DOHH2 (cell line): ENCODE results near the gene CCNI.

Source experiments
- H3F3A ChIP-seq: fragments of 200-600 bp; sonication (generic), shearing (Covaris generic); 2 replicates; pipeline ENCODE4 v1.6.0; 2016; ENCODE audit warnings: antibody characterized with exemption, mild to moderate bottlenecking; ENCODE audit not compliant: control insufficient read depth, insufficient read depth
- H3K27ac ChIP-seq: fragments of 200-600 bp; sonication (generic); 2 replicates; pipeline ENCODE4 v1.5.1; 2014; ENCODE audit warnings: low read depth, mild to moderate bottlenecking, low read length, moderate library complexity
- H3K27me3 ChIP-seq: fragments of 200-600 bp; sonication (generic); 2 replicates; pipeline ENCODE4 v1.6.1; 2014; ENCODE audit warnings: mild to moderate bottlenecking, low read length, mixed read lengths; ENCODE audit not compliant: control insufficient read depth
- H3K36me3 ChIP-seq: fragments of 200-600 bp; sonication (generic); 2 replicates; pipeline ENCODE4 v1.6.1; 2014; ENCODE audit warnings: mild to moderate bottlenecking, low read length, moderate library complexity, mixed read lengths; ENCODE audit not compliant: control insufficient read depth
- H3K4me1 ChIP-seq: fragments of 200-600 bp; sonication (generic); 2 replicates; pipeline ENCODE4 v1.6.1; 2014; ENCODE audit warnings: mild to moderate bottlenecking, low read length, mixed read lengths; ENCODE audit not compliant: control insufficient read depth
- H3K4me2 ChIP-seq: fragments of 200-600 bp; sonication (generic); 2 replicates; pipeline ENCODE4 v1.6.0; 2014; ENCODE audit warnings: mild to moderate bottlenecking, low read length, moderate library complexity
- H3K4me3 ChIP-seq: fragments of 200-600 bp; sonication (generic); 2 replicates; pipeline ENCODE4 v1.5.1; 2014; ENCODE audit warnings: mild to moderate bottlenecking, low read length, mixed read lengths
- H3K79me2 ChIP-seq: fragments of 200-600 bp; sonication (generic); 2 replicates; pipeline ENCODE4 v1.6.1; 2014; ENCODE audit warnings: mild to moderate bottlenecking, low read length, mixed read lengths; ENCODE audit not compliant: control insufficient read depth
- H3K9me2 ChIP-seq: fragments of 200-600 bp; sonication (generic); replicated peaks from 2 replicates; pipeline ENCODE4 v1.6.1; 2014; ENCODE audit warnings: mild to moderate bottlenecking, low read length, mixed read lengths; ENCODE audit not compliant: control insufficient read depth
- H3K9me3 ChIP-seq: fragments of 200-600 bp; sonication (generic); 2 replicates; pipeline ENCODE4 v1.6.1; 2014; ENCODE audit warnings: antibody characterized with exemption, low read length, mixed read lengths; ENCODE audit not compliant: control insufficient read depth, insufficient read depth
- H4K20me1 ChIP-seq: fragments of 200-600 bp; sonication (generic); 2 replicates; pipeline ENCODE4 v1.6.0; 2014; ENCODE audit warnings: low read depth, mild to moderate bottlenecking, antibody characterized with exemption, low read length, moderate library complexity; ENCODE audit not compliant: control insufficient read depth, insufficient read depth
- CTCF ChIP-seq: fragments of 200-600 bp; sonication (generic); IDR thresholded peaks from one replicate; pipeline ENCODE4 v1.5.1; 2014; ENCODE audit warnings: antibody characterized with exemption, mild to moderate bottlenecking, low read depth, low read length; ENCODE audit not compliant: poor library complexity, severe bottlenecking
- EZH2phosphoT487 ChIP-seq: fragments of 200-600 bp; sonication (generic); IDR thresholded peaks from 2 replicates; pipeline ENCODE4 v1.6.1; 2017; ENCODE audit warnings: borderline replicate concordance, mild to moderate bottlenecking, antibody characterized with exemption, low read length, moderate library complexity, mixed read lengths

Gene CCNI

GRCh38 chr4:77025643-77026321, 50.0 kb downstream of the CCNI start:
- Histone ChIP-seq H3K79me2 (no peaks in the 10 kb centered on the region), H4K20me1 (no peaks in the 10 kb centered on the region), H3K4me1 (no peaks in the 10 kb centered on the region), H3K4me3 (no peak overlapping the region), H3K9me3 (no peaks in the 10 kb centered on the region), H3K36me3 (peaks cover 61% of the 10 kb centered on the region), H3K27ac (no peak overlapping the region), H3K4me2 (no peak overlapping the region), H3K27me3 (no peaks in the 10 kb centered on the region), H3F3A (no peaks in the 10 kb centered on the region), H3K9me2 (no peaks in the 10 kb centered on the region)
- no peak for TF ChIP-seq EZH2phosphoT487
- TF ChIP-seq CTCF: no peak

GRCh38 chr4:77023920-77024319, 51.9 kb downstream of the CCNI start:
- Histone ChIP-seq H3K4me2 (no peak overlapping the region), H3K79me2 (no peaks in the 10 kb centered on the region), H3K36me3 (peaks cover 61% of the 10 kb centered on the region), H3K4me1 (no peaks in the 10 kb centered on the region), H4K20me1 (no peaks in the 10 kb centered on the region), H3K4me3 (no peak overlapping the region), H3K27ac (no peak overlapping the region), H3K9me2 (no peaks in the 10 kb centered on the region), H3K9me3 (no peaks in the 10 kb centered on the region), H3K27me3 (no peaks in the 10 kb centered on the region), H3F3A (no peaks in the 10 kb centered on the region)
- TF ChIP-seq CTCF: no peak
- TF ChIP-seq EZH2phosphoT487: no peak

- Histone ChIP-seq H4K20me1 (no peaks in the 10 kb centered on the region), H3K4me1 (no peaks in the 10 kb centered on the region), H3K4me3 (no peak overlapping the region), H3K36me3 (peaks cover 54% of the 10 kb centered on the region), H3K9me2 (no peaks in the 10 kb centered on the region), H3K9me3 (no peaks in the 10 kb centered on the region), H3K4me2 (no peak overlapping the region), H3K27me3 (no peaks in the 10 kb centered on the region), H3K27ac (no peak overlapping the region), H3F3A (no peaks in the 10 kb centered on the region), H3K79me2 (no peaks in the 10 kb centered on the region)
- no peak for TF ChIP-seq EZH2phosphoT487
Measured at GRCh38 chr4:77022560-77023179, 53.1 kb downstream of the CCNI start.

- Histone ChIP-seq H3K9me2 (no peaks in the 10 kb centered on the region), H3K4me1 (no peaks in the 10 kb centered on the region), H3K9me3 (no peaks in the 10 kb centered on the region), H3F3A (no peaks in the 10 kb centered on the region), H3K4me3 (no peak overlapping the region), H3K27ac (no peak overlapping the region), H4K20me1 (no peaks in the 10 kb centered on the region), H3K4me2 (no peak overlapping the region), H3K27me3 (no peaks in the 10 kb centered on the region), H3K36me3 (peaks cover 57% of the 10 kb centered on the region), H3K79me2 (no peaks in the 10 kb centered on the region)
- TF ChIP-seq EZH2phosphoT487: no peak
- TF ChIP-seq CTCF: no peak
Measured at GRCh38 chr4:77021614-77022089, 54.1 kb downstream of the CCNI start.
